Non-pigmented ciliary epithelial cell (primary cell): ENCODE measurements around the gene RNF4.
"Not testable (repeated sequence)": the region's sequence is repeated elsewhere in the genome, so short reads cannot be mapped to it uniquely, and the experiment has no call there.

Experiments
- DNase-seq: peaks from one replicate; pipeline ENCODE4 v3.0.0-alpha.2; 2010; ENCODE audit warnings: low read depth

The RNF4 gene

DNA sequence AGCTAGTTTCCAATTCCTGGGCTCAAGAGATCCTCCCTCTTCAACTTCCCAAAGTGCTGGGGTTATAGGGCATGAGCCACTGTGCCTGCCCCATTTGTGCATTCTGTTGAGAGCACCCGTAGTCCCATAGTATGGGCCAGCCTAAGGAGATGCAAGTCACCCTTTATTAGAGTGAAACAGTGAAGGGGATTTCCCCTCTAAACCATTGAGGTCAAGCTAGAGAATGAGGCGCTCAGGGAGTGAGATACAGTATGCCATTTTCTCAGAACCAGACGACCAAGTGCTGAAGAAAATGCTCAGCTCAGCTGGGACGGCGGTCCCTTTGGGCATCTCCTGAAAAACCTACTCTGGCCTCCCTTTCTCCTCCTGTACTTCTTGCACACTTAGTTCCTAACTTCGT lies 18.7 kb downstream of the RNF4 start:
- no peak for DNase-seq

DNA sequence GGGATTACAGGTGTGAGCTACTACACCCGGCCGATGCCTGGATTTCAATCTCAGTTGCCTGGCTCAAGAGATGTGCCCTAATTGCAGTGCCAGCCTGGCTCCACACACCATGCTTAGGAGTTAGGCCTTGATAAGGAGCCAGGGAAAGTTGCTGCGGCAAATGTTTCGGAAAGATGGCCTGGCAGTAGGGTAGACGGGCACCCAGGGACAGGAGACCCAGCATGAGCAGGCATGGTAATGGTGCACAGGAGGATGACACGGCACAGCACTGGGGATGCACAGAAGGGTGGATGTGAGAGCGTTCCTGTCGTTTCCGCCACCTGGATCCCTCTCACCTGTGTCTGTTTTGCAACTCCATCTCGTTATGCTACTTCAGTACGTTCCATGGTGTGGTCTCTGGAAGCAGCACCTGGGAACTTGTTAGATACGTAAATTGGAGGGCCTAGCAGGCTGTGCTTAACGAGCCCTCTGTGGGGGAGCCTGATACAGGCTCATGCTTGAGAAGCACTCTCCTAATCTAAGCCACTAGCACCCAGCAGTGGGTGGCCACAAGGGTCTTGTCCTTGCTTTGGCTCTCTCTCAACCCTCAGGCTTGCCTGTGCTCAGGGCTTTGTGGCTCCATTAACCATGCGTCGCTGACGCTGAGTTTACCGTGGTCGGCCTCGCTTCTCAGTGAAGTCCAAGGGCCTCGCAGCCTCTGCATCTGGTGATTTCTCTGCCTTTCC lies 20.3 kb downstream of the RNF4 start:
- no peak for DNase-seq

DNA sequence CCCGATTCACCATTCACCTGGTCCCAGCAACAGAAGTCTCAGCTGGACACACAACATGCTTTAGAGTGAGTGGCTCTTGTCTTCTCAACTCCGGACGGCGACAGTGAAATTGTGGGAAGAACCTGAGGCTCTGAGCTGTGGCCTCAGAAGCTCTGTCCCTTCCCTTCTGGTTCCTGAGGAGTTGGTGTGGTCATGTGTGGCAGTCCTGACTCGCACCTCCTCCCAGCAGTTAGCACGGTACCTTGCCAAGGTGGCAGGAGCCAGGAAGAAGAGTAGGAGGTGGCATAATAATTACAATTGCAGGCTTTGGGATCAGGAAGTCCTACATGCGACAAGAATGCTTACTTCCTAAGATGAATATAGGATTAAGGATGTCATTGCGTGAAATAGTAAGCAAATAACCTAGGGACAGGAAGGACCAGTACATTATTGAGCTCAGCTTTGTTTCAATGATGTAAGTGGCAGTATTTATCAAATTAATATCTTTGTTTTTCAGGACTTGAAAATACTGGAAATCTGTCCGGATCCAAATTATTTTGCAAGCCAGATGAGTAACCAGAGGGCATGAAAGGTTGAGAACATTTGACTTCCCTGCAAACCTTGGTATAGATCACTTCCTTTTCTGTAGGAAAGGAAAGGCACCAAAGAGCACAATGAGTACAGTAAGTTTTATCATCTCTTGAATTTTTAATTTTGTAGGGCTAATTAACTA lies 21.1 kb downstream of the RNF4 start:
- DNase-seq, result no peak

DNA sequence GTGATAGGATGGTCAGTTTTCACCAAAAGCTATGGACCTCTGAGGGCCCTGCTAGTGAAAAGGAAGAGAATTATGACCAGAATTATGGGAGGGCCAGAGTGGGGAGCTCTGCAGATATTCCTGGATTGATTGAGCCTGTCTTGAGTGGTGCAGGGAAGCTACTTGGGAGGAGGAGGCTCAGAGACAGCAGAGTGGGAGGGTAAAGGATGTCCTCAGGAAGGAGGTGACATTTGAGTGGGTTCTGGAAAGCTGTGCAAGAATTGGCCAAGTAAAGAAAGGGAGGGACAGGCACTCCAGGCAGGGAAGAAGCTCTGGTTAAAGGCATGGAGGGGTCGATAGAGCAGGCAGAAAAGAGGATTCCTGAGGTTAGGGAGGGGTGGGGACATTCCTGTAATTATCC lies 24.1 kb downstream of the RNF4 start:
- DNase-seq, result no peak

DNA sequence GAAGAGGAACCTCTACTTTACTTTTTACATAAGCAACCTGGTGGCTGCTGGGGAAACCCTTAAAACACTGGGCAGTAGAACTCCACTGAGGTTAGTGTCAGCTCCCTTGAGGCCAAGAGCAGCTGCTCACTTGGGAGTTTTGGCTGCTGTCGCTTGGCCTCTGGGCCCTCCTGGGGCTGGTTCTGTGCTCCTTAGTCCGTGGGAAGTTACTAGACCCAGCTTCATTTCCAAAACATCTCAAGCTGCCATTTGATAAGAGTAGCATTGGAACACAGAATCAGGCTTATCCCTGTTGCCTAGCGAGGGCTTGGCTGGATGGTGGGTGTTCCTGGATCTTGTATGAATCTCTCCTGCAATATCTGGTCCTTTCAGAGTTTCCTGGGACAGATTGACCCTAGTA lies 26.1 kb downstream of the RNF4 start:
- no peak for DNase-seq

DNA sequence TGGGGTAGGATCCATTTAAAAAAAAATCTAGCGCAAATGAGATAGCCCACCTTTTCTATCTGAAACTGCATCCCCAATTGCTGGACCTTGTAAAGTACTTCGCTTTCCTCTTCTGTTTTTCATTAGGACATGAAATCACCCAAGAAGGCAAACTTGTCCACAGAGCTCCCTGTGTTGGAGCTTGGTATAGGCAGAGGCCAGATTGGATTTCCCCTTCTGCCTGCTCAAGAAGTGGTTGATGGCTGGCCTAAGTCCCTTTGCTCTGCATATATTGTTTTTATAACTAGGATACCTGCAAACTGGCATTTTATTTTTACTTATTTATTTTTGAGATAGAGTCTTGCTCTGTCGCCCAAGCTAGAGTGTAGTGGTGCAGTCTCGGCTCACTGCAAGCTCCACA lies 28.4 kb downstream of the RNF4 start:
- no peak for DNase-seq

DNA sequence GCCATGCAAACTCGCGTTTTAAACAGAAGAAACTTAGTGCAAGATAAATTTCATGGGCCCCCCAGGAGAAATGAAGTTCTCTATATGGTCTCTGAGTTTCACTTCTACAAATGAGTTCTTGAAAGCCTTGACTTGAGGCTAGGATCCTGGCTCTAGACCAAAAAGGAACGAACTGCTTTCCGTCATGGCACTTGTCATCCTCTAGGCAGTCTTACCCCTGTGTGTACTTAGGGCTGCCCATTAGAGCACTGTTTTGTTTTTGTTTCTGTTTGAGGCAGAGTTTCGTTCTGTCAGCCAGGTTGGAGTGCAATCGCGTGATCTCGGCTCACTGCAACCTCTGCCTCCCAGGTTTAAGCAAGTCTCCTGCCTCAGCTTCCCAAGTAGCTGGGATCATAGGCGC lies 29.0 kb downstream of the RNF4 start:
- DNase-seq, result no peak

DNA sequence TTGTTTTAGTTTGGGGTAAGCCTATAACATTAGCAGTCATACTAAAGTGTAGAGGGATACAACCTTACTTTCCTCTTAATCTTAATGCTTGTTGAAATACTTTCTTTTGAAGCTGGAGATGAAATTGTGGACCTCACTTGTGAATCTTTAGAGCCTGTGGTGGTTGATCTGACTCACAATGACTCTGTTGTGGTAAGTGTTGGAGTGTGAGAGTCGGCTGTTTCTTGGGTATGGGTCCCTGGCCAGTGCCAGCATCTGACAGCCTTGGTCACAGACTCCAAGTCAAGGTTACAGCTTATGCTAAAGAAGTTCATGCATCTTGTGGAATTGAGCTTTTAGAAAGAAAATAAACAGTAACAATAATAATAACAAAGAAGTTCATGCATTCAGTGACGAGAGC lies 31.6 kb downstream of the RNF4 start:
- DNase-seq, result no peak

DNA sequence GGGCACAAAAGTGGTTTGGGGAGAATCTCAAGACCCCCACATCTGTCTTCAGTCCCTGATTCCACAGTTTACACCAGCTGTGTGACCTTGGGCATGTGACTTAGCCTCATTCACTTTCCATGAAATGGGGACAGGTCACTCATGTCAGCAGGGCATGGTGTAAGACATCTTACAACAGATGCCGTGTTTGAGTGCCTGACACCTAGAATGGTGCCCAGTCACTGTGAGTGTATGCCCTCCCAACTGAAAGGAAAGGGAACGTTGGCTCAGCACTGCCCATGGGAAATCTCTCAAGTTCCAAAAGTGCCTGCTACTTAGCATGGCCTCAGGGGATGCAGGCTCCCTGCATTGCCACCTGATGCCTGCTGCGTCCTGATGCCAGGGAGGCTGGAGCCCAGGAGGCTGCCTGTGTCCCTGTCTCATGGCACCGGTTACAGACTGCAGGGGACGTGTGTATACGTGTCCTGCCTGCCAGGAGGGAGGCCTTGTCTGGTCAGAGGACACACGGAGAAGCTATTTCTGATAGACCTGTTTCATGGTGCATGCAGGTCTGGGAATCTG lies 32.2 kb downstream of the RNF4 start:
- no peak for DNase-seq

DNA sequence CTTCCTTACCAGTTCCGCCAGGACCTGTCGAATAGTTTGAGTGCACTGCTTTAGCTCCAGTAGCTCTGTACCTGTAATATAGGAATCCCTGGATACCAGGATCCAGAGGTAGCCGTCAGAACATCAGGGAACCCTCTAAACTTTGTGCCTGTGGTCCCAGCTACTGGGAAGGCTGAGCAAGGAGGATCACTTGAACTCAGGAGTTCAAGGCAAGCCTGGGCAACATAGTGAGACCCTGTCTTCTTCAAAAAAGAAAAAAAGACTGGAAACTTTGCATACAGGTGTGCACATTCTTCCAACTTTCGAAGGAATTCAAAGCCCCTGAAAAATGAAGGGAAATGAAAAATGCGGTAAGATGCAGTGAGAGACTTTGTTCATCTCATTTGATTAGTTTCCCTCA lies 34.9 kb downstream of the RNF4 start:
- DNase-seq, result no peak

DNA sequence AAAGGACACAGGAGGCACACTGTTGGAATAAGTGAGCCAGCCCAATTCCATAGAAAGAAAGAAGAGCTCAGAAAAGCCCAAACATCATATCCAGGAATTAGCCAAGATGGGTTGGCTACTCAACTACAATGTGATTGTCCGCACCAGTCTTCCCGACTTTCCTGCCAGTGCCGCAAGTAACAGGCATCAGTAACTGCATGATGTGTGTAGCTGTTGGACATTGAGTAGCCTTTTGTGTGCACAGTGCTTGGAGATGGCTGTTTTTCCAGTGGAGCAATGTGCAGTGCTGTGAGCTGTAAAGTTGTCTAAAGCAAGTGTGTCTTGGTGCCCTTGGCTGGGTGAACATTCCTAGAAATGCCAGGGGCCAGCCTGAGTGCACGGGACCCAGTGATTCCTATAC lies 38.4 kb downstream of the RNF4 start:
- no peak for DNase-seq

DNA sequence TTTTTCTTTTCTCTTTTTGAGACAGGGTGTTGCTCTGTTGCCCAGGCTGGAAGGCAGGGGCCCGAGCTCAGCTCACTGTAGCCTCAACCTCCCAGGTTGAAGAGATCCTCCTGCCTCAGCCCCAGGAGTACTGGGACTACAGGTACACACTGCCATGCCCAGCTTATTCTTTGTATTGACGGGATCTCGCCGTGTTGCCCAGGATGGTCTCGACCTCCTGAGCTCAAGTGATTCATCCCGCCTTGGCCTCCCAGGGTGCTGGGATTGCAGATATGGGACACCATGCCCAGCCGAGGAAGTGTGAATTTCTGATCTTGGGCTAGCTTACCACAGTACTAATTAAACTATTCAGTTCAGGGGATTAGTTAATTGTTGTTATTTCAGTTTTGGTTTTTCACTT lies 38.9 kb downstream of the RNF4 start:
- DNase-seq, result no peak

DNA sequence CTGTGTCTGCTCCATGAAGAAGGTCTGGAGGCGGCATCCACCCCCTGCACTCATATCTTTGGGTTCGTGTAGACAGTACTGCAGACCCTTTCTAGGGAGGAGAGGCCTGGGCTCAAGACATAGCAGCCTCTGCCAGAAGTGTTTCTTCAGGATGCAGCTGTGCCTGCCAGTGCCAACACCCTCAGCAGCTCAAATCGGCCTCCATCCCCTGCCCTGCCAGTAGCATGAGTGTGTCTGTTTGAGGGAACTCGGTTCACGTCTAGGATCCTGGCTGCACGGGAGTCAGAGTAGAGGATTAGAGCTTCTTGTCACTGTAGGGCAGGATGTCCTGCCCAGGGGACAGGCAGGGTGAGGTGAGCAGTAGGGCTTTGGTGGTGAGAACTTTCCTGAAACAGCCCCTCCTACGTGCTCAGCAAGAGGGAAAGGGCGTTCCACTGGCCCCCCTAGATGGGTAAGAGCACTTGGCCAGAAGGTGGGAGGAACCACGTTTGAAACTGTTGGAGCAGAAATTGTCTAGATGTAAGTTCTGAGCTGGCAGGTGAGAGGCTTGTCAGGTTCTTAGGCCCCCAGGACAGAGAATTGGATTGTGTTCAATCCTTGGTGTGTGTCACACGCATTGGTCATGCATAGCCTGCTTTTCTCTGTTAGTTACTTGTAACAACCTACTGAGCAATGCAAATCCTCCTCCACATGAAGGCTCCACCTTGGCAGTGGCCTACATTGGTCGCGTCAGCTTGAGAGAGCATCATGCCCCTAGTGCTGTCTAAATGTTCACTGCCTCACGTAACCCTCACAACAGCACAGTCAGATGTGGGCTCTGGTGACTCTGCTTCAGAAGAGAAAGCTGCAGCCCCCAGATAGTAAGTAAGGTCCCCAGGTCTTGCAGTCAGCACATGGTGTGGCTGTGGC lies 41.7 kb downstream of the RNF4 start:
- DNase-seq, result no peak

DNA sequence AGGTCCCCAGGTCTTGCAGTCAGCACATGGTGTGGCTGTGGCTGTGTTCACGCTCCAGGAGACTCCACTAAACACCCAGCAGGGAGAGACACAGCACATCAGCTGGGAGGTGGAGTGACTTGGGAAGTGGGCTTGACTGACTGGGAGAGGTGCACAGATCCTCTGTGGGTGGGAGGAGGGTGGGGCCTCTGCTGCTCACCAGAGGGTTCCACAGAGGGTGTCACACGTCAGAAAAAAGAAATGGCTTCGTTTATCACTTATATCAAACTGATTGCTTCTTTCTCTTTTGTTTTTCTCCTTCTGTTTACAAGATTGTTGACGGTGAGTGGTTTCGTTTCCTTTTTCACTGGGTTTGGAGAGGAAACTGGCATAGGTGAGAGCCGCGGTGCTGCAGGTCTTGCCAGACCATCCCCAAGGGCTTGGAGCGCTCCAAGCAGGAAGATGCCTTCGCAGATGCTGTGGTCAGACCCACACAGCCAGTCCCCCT lies 42.8 kb downstream of the RNF4 start:
- DNase-seq, result no peak

DNA sequence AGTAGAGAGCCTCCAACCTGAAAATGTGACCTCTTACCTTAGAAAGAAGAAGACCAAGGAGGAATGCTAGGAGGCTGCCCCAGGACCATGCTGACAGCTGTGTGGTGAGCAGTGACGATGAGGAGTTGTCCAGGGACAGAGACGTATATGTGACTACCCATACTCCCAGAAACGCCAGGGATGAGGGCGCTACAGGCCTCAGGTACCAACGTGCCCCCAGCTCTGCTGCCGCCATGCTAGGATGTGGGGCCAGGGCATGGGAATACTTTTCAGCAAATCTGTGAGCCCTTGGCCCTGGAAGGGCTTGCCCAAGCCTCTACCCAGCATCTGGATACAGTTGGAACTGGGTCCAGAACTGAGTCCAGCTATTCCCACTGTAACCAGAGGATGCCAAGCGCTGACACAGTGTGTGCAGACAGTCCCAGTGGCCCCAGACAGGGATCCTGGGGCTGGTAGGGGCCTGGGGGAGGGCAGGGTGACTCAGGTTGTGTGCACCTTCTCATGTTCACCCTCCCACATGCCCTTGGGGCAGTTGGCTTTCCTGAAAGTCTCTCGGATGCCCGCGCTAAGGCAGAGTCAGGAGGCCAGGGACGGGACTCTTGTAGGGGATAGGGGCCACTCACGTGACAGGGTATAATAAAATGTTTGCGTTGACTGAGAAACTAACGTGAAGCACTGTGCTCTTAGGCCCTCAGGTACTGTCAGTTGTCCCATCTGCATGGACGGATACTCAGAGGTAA lies 43.7 kb downstream of the RNF4 start:
- no peak for DNase-seq

DNA sequence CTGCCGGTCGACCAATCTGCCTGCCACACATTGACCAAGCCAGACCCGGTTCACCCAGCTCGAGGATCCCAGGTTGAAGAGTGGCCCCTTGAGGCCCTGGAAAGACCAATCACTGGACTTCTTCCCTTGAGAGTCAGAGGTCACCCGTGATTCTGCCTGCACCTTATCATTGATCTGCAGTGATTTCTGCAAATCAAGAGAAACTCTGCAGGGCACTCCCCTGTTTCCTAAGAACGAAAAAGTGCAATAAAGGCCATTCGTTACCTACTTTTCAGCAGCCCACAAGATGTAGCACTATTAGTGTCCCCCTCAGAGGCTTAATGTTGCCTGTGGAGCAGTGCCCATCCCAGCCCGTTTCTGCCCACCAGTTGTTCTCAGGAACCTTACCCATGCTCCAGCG lies 45.3 kb downstream of the RNF4 start:
- not testable (repeated sequence) for DNase-seq

DNA sequence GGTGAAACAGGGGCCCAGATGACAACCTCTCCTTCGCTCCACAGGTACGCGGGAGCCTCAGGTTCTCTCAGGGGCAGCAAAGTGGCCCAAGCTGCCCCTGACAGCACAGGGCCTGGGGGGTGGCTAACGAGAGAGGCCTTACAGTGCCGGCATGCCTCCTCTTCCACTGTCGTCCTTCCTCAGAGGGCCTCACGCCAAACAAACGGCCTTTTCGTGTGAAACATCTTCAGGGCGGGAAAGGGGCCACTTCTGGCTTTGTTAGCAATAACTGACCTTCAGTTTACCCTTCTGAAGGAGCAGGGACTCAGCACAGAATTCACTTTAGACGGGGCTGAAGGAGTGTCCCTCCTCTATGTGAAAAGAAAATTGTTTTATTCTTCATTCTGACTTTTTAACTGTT lies 46.0 kb downstream of the RNF4 start:
- DNase-seq, result not testable (repeated sequence)

DNA sequence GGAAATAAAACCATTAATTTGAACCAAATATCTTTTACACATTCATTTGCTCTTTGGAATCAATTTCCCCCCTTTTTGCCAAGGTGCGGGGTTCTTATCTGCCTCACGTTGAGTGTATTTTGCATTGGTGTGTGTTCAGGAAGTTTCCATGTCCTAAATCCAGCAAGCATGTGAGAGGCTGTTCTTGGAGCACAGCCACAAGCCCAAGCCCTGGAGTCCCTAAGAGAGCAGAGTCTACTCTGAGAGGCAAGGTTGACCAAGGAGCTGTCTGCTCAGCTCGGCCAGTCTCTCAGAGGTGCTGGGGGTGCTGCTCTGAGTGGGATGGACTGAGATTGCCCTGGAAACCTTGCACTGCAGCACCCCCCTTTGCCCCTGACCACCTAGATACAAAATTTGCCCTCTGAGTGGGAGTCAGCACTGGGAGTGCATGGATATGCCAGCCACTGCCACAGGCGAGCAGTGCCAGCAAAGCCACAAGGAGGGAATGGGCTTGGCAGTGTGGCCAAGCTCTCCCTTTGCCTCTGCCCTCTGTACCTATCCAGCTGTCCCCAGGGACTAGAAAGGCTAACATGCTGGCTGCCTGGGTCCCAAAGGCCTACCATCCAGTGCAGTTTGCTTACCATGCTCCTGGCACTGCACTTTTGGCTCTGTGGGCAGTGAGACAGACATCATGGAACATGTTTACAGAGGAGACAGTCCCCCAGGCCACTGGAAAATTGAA lies 47.1 kb downstream of the RNF4 start:
- DNase-seq, result no peak

DNA sequence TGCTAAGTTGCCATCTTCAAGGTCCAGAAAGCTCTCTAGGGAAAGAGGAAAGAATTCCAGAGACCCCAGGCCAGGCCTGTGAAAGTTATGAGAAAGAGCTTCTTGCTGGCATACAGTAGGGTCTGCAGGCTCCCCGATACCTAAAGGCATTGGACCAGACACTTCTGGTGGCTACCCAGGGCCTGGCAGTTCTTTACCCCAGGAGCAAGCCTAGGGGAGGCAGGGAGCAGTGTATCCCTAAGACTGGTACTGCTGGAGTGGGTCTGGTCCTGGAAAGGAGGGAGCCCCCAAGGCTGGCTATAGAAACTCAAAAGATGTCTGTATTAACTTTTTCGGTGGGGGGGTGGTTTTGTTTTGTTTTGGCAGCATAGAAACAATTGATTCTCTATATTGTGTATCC lies 47.7 kb downstream of the RNF4 start:
- DNase-seq, result no peak

DNA sequence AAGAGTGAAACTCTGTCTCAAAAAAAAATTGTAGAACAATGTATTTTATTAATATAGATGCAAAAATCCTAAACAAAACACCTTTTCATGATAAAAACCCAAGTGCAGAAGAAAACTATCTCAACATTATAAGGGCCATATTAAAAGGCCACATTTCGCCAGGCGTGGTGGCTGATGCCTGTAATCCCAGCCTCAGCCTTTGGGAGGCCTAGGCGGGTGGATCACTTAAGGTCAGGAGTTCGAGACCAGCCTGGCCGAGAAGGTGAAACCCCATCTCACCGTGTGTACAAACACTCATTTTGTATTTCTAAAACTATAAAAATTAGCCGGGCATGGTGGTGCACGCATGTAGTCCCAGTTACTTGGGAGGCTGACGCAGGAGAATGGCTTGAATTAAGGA lies 57.7 kb downstream of the RNF4 start:
- DNase-seq, result no peak

DNA sequence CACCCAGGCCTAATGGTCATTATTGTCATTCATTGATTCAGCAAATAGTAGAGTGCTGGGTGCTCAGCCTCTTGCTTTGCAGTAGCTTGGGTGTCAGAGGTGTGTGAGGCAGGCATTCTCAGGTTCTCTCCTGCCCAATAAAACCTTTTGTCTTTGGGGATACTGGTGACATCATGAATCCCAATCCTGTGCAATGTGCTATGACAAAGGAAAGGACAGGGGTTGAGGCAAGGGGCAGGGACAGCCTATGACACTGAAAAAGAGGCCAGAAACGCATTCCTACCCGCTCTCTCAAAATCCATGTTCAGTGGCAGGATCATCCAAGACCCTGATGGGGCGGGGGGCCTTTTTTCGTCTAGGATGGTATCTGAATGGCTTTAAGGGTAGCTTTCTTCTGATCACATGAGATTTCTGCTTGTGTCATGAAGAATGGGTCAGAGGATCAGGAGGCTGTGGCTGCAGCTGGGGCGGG lies 66.0 kb downstream of the RNF4 start:
- DNase-seq, result no peak
